C4-2B (cell line): Measurements from ENCODE around the gene PPP1R12B.

Experiments
- ZFX ChIP-seq: fragments of 450-650 bp; IDR thresholded peaks from 2 replicates; pipeline ENCODE4 v1.6.1; 2017
- TF ChIP-seq, protein P1 (sequence below): fragments of 450-650 bp; conservative IDR thresholded peaks from 2 replicates; pipeline ENCODE4 v1.5.1; 2017; ENCODE audit warnings: mild to moderate bottlenecking

DNA sequence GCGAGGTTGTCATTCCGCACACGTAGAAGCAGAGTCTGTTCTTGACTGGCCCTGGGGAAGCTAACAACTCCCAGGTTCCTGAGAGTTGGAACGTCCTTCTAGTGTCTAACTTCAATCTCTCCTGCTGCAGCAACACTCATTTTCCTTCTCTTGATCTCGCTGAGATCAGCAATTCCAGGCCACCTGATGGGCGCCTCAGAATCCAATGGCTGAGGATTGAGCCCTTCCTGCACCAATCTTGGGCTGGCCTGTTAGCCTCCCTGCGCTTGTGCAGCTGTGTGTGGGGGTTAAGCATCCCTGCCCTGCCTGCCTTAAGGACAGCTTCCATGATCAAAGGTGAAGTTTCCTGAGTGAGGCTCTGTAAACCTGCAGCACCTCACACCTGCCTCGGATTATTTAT, 273.9 kb downstream of the PPP1R12B start:
- TF ChIP-seq, protein P1, sequence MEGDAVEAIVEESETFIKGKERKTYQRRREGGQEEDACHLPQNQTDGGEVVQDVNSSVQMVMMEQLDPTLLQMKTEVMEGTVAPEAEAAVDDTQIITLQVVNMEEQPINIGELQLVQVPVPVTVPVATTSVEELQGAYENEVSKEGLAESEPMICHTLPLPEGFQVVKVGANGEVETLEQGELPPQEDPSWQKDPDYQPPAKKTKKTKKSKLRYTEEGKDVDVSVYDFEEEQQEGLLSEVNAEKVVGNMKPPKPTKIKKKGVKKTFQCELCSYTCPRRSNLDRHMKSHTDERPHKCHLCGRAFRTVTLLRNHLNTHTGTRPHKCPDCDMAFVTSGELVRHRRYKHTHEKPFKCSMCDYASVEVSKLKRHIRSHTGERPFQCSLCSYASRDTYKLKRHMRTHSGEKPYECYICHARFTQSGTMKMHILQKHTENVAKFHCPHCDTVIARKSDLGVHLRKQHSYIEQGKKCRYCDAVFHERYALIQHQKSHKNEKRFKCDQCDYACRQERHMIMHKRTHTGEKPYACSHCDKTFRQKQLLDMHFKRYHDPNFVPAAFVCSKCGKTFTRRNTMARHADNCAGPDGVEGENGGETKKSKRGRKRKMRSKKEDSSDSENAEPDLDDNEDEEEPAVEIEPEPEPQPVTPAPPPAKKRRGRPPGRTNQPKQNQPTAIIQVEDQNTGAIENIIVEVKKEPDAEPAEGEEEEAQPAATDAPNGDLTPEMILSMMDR = no peak
- no peak for TF ChIP-seq ZFX
